ENCODE data around the gene ZNF177. TPM values are rescaled to one million over a fixed set of nuclear protein-coding genes. Genes with fewer than 3 reads are reported as not detected.
A peak's percentile ranks its signal among the peaks of the same experiment; 100 is the strongest.

Gene ZNF177
- total RNA-seq, 2 donors from 2014 or later, result 1.1 to 1.5 TPM

GRCh38 chr19:9431475-9431874 is 68.7 kb downstream of the ZNF177 start:
- Histone ChIP-seq H3K36me3 (peaks cover 32% of the 10 kb centered on the region), H3K27ac (no peak overlapping the region), H3K4me1 (peaks cover 0 to 19% of the 10 kb centered on the region in 2 donors), H3K4me3 (no peak overlapping the region), H3K27me3 (no peaks in the 10 kb centered on the region), H3K9me3 (no peaks in the 10 kb centered on the region)
- no peak for DNase-seq (ENCODE audit: low spot score)
- peak in 1 of 2 donors; percentile 57 for TF ChIP-seq CTCF (IDR thresholded peaks at IDR 0.05)

Other genes starting within 250 kb of the ZNF177 start
- not detected for gene OR7G1, start 247.2 kb upstream of the ZNF177 start, total RNA-seq
- gene OR7G3, start 236.1 kb upstream of the ZNF177 start, total RNA-seq, result not detected
- gene ZNF317, start 222.6 kb upstream of the ZNF177 start, total RNA-seq, result 10 to 100 TPM in 1 of 2 donors, 1 to 10 TPM in 1; 8.9 to 15.8 TPM
- gene OR7D2, start 184.0 kb upstream of the ZNF177 start, total RNA-seq, result not detected
- not detected for gene OR7D4, start 143.4 kb upstream of the ZNF177 start, total RNA-seq
- not detected for gene OR7E24, start 112.1 kb upstream of the ZNF177 start, total RNA-seq
- gene ZNF699, start 53.2 kb upstream of the ZNF177 start, total RNA-seq, result 1 to 10 TPM; 7.0 to 8.0 TPM
- gene ZNF559, start 38.8 kb upstream of the ZNF177 start, total RNA-seq, result 10 to 100 TPM in 1 of 2 donors, 1 to 10 TPM in 1; 9.4 to 13.3 TPM
- 1 to 10 TPM; 7.3 to 7.8 TPM for gene ZNF266, start 72.6 kb downstream of the ZNF177 start, total RNA-seq
- gene ZNF560, start 135.6 kb downstream of the ZNF177 start, total RNA-seq, result not detected
- gene ZNF426, start 175.6 kb downstream of the ZNF177 start, total RNA-seq, result 1 to 10 TPM; 9.6 TPM
- gene ZNF121, start 221.5 kb downstream of the ZNF177 start, total RNA-seq, result 10 to 100 TPM; 13.4 to 16.8 TPM

All from right atrium auricular region (tissue), 2 donors.